IMR-90 (cell line): ENCODE results near the gene ZDHHC22. TPM values are rescaled to one million over a fixed set of nuclear protein-coding genes. Genes with fewer than 3 reads are reported as not detected.

Experiments used
- ATAC-seq: fragments of 200-7000 bp; cut with Tn5 transposase; 2 replicates; pipeline ENCODE4 v1.9.1; 2020; ENCODE audit warnings: low read depth, mild to moderate bottlenecking, moderate library complexity
- BruUV-seq: library from RNA; stranded (reverse); fragments of 400-500 nt; replicated peaks from 2 replicates; lab custom pipeline; 2021; lab: Mats Ljungman, UMichigan
- CTCF ChIA-PET: fragments of 300-600 bp; formaldehyde crosslinking; extraction: SDS; loops from one replicate; lab custom pipeline; 2021; ENCODE audit warnings: antibody characterized with exemption; lab: Yijun Ruan, JAX
- POLR2A ChIA-PET: fragments of 300-600 bp; sonication (Branson Sonifier 250); formaldehyde crosslinking; loops from one replicate; lab custom pipeline; 2022; ENCODE audit warnings: antibody characterized with exemption; ENCODE audit not compliant: unreplicated experiment; lab: Charles Lee
- DNase-seq: peaks from one replicate; pipeline ENCODE4 v3.0.0; 2013
- H2AFZ ChIP-seq: replicated peaks from 2 replicates; pipeline ENCODE3; 2013; ENCODE audit warnings: low read length, mild to moderate bottlenecking; ENCODE audit not compliant: poor library complexity
- H2AK5ac ChIP-seq: 2 replicates; pipeline ENCODE4 v1.6.1; 2013; ENCODE audit warnings: low read depth, low read length, inconsistent platforms
- H2AK9ac ChIP-seq: replicated peaks from 2 replicates; pipeline ENCODE3; 2013; ENCODE audit warnings: mild to moderate bottlenecking, low read depth, low read length, moderate library complexity; ENCODE audit not compliant: poor library complexity
- H2BK120ac ChIP-seq: 2 replicates; pipeline ENCODE4 v1.6.1; 2013; ENCODE audit warnings: low read depth, low read length, inconsistent platforms
- H2BK15ac ChIP-seq: 3 replicates; pipeline ENCODE4 v1.6.1; 2013; ENCODE audit warnings: low read depth, low read length, inconsistent platforms
- H2BK20ac ChIP-seq: 2 replicates; pipeline ENCODE4 v1.6.1; 2013; ENCODE audit warnings: low read depth, mild to moderate bottlenecking, inconsistent platforms, low read length, moderate library complexity
- H2BK5ac ChIP-seq: 2 replicates; pipeline ENCODE4 v1.6.1; 2013; ENCODE audit warnings: mild to moderate bottlenecking, low read depth, low read length, inconsistent platforms; ENCODE audit not compliant: poor library complexity, severe bottlenecking
- H3K14ac ChIP-seq: replicated peaks from 2 replicates; pipeline ENCODE4 v1.6.1; 2013; ENCODE audit warnings: low read depth, low read length, inconsistent platforms
- H3K18ac ChIP-seq: 2 replicates; pipeline ENCODE4 v1.6.1; 2013; ENCODE audit warnings: low read depth, low read length, control low read depth
- H3K23ac ChIP-seq: 2 replicates; pipeline ENCODE4 v1.6.1; 2013; ENCODE audit warnings: low read depth, low read length, inconsistent platforms
- H3K27ac ChIP-seq: 2 replicates; pipeline ENCODE4 v1.5.1; 2013; ENCODE audit warnings: mild to moderate bottlenecking, control low read depth, low read length; ENCODE audit not compliant: insufficient read depth
- H3K27me3 ChIP-seq: 2 replicates; pipeline ENCODE4 v1.6.1; 2013; ENCODE audit warnings: low read length; ENCODE audit not compliant: control insufficient read depth, insufficient read depth
- H3K36me3 ChIP-seq: 2 replicates; pipeline ENCODE4 v1.6.1; 2013; ENCODE audit warnings: low read length, mixed read lengths; ENCODE audit not compliant: control insufficient read depth, insufficient read depth
- H3K4ac ChIP-seq: 2 replicates; pipeline ENCODE4 v1.6.1; 2013; ENCODE audit warnings: low read depth, low read length, inconsistent platforms
- H3K4me1 ChIP-seq: 2 replicates; pipeline ENCODE4 v1.6.1; 2013; ENCODE audit warnings: low read length, mixed read lengths; ENCODE audit not compliant: control insufficient read depth, insufficient read depth
- H3K4me2 ChIP-seq: 2 replicates; pipeline ENCODE4 v1.6.1; 2013; ENCODE audit warnings: low read depth, mild to moderate bottlenecking, control low read depth, low read length, moderate library complexity
- H3K4me3 ChIP-seq: 2 replicates; pipeline ENCODE4 v1.5.1; 2013; ENCODE audit warnings: low read depth, mild to moderate bottlenecking, control low read depth, low read length, moderate library complexity; ENCODE audit not compliant: insufficient read depth
- H3K56ac ChIP-seq: 2 replicates; pipeline ENCODE4 v1.6.1; 2013; ENCODE audit warnings: low read length, inconsistent platforms; ENCODE audit not compliant: insufficient read depth; ENCODE audit errors: extremely low read depth
- H3K79me1 ChIP-seq, 2 experiments: 2 replicates each; pipeline ENCODE4 v1.6.1; 2013; ENCODE audit warnings: low read length in 2 of 2, inconsistent platforms in 1 of 2, low read depth in 1 of 2
- H3K9ac ChIP-seq: 2 replicates; pipeline ENCODE4 v1.6.1; 2013; ENCODE audit warnings: low read depth, low read length, control low read depth
- H3K9me1 ChIP-seq: 2 replicates; pipeline ENCODE4 v1.6.1; 2013; ENCODE audit warnings: low read length, inconsistent platforms; ENCODE audit not compliant: insufficient read depth
- H3K9me3 ChIP-seq: 2 replicates; pipeline ENCODE4 v1.6.1; 2013; ENCODE audit warnings: low read length; ENCODE audit not compliant: control insufficient read depth, insufficient read depth
- H4K20me1 ChIP-seq: 2 replicates; pipeline ENCODE4 v1.6.1; 2013; ENCODE audit warnings: low read length, inconsistent platforms; ENCODE audit not compliant: insufficient read depth
- H4K5ac ChIP-seq: 2 replicates; pipeline ENCODE4 v1.6.1; 2013; ENCODE audit warnings: mild to moderate bottlenecking, low read depth, low read length, control low read depth
- H4K8ac ChIP-seq, 2 experiments: 2 replicates each; pipeline ENCODE4 v1.6.1; 2013; ENCODE audit warnings: low read depth in 2 of 2, low read length in 2 of 2, control low read depth in 1 of 2, inconsistent platforms in 1 of 2
- H4K91ac ChIP-seq: 2 replicates; pipeline ENCODE4 v1.6.1; 2013; ENCODE audit warnings: low read depth, low read length, inconsistent platforms; ENCODE audit not compliant: insufficient read depth
- BHLHE40 ChIP-seq: fragments of 150-350 bp; IDR thresholded peaks from 2 replicates; pipeline ENCODE4 v1.6.1; 2016; ENCODE audit warnings: mild to moderate bottlenecking, low read depth, low read length
- CEBPB ChIP-seq: IDR thresholded peaks from 2 replicates; pipeline ENCODE4 v1.6.1; 2012; ENCODE audit warnings: low read depth, low read length, improper control_type of control experiment
- CHD1 ChIP-seq: IDR thresholded peaks from 2 replicates; pipeline ENCODE4 v1.6.1; 2012; ENCODE audit warnings: low read depth, low read length, improper control_type of control experiment
- FOS ChIP-seq: fragments of 150-350 bp; IDR thresholded peaks from 2 replicates; pipeline ENCODE4 v1.6.1; 2016; ENCODE audit warnings: low read depth, low read length
- MAFK ChIP-seq: IDR thresholded peaks from 2 replicates; pipeline ENCODE4 v1.6.1; 2012; ENCODE audit warnings: low read depth, low read length, improper control_type of control experiment
- MAZ ChIP-seq: IDR thresholded peaks from 2 replicates; pipeline ENCODE4 v1.6.1; 2012; ENCODE audit warnings: low read depth, mild to moderate bottlenecking, low read length, improper control_type of control experiment, moderate library complexity, borderline replicate concordance
- MXI1 ChIP-seq: IDR thresholded peaks from 2 replicates; pipeline ENCODE4 v1.6.1; 2012; ENCODE audit warnings: low read depth, mild to moderate bottlenecking, low read length, moderate library complexity, borderline replicate concordance
- NFE2L2 ChIP-seq: fragments of 150-350 bp; IDR thresholded peaks from 2 replicates; pipeline ENCODE4 v1.6.1; 2016; ENCODE audit warnings: low read depth, mild to moderate bottlenecking, low read length
- POLR2A ChIP-seq: IDR thresholded peaks from 2 replicates; pipeline ENCODE4 v1.6.1; 2012; ENCODE audit warnings: mild to moderate bottlenecking, low read depth, low read length
- RAD21 ChIP-seq: IDR thresholded peaks from 2 replicates; pipeline ENCODE4 v1.6.1; 2012; ENCODE audit warnings: low read length, improper control_type of control experiment
- RCOR1 ChIP-seq: IDR thresholded peaks from 2 replicates; pipeline ENCODE4 v1.6.1; 2012; ENCODE audit warnings: mild to moderate bottlenecking, low read length, improper control_type of control experiment; ENCODE audit not compliant: insufficient replicate concordance
- RFX5 ChIP-seq: IDR thresholded peaks from 2 replicates; pipeline ENCODE4 v1.8.0; 2012; ENCODE audit warnings: low read depth, mild to moderate bottlenecking, low read length, moderate library complexity
- SMC3 ChIP-seq: fragments of 150-350 bp; IDR thresholded peaks from 2 replicates; pipeline ENCODE4 v1.6.1; 2016; ENCODE audit warnings: low read depth, mild to moderate bottlenecking, antibody characterized with exemption, low read length, moderate library complexity
- WGBS, 2 experiments: methylation state at CpG; one replicate each; pipeline versions ENCODE4 v1.1.5 to v1.1.7; 2013; ENCODE audit warnings: missing lambda C conversion rate in 2 of 2; ENCODE audit not compliant: insufficient read length in 1 of 2; ENCODE audit errors: extremely low coverage in 2 of 2; 5-methylcytosine and 5-hydroxymethylcytosine counted together
- dilution Hi-C: fragments of 300-500 bp; cut with HindIII; formaldehyde crosslinking; loops from one replicate; pipeline ENCODE4 v1.14.3; 2018; ENCODE audit warnings: low sequenced_read_pairs; ENCODE audit not compliant: unreplicated experiment
- in situ Hi-C: fragments of 300-500 bp; cut with MboI; formaldehyde crosslinking; loops from 3 replicates; pipeline ENCODE4 v1.14.3; 2019; ENCODE audit warnings: low sequenced_read_pairs, inconsistent platforms, mixed read lengths
- intact Hi-C: fragments of 100-400 bp; cut with micrococcal nuclease; formaldehyde crosslinking; loops from 2 replicates; pipeline ENCODE4 v1.10.0; 2022
- polyA plus RNA-seq, 3 experiments: library from polyadenylated mRNA; depleted of rRNA; stranded (reverse); fragments of >200 nt; gene quantifications; 2 replicates each; pipeline ENCODE4 v1.2.3, GENCODE V29; 2012; ENCODE audit warnings: low replicate concordance in 1 of 3
- total RNA-seq: library from RNA; depleted of rRNA; stranded (reverse); fragments of >200 nt; gene quantifications from 2 replicates; pipeline ENCODE4 v1.2.3, GENCODE V29; 2012
- TF ChIP-seq, protein P1 (sequence below): fragments of 150-350 bp; IDR thresholded peaks from 2 replicates; pipeline ENCODE4 v1.6.1; 2016; ENCODE audit warnings: low read depth, mild to moderate bottlenecking, low read length, moderate library complexity, borderline replicate concordance
- TF ChIP-seq, protein P2 (sequence below): fragments of 150-350 bp; IDR thresholded peaks from 2 replicates; pipeline ENCODE4 v1.6.1; 2017; ENCODE audit warnings: mild to moderate bottlenecking, antibody characterized with exemption, low read length, low read depth
- TF ChIP-seq, protein P3 (sequence below): conservative IDR thresholded peaks from 2 replicates; pipeline ENCODE4 v1.5.1; 2012; ENCODE audit warnings: mild to moderate bottlenecking, low read depth, low read length, improper control_type of control experiment

Gene ZDHHC22
- total and polyA plus RNA-seq, 2 of the 4 experiments (the other 2 are of a cell fraction): not detected

DNA sequence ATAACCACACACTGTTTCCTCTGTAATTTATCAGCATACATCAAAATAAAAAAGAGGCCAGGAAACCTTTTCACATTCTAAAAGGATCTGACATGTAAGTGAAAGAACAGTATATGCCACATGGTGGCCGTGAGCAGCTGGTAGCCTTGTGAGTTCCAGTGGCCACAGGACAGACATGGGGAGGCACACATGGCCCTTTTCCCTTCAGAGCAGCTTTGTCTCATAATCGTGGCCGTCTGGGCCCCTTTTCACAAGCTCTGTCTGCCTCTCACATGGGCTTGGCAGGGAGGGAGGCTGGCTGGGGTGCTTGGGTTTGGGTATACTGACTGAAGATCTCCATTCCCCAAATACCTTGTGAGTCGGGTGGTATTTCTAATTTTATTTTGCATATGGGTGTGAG lies 1.5 kb upstream of the ZDHHC22 start:
- Histone ChIP-seq H2BK120ac (no peak overlapping the region), H4K8ac (no peak overlapping the region), H3K79me1 (no peaks in the 10 kb centered on the region), H3K36me3 (no peaks in the 10 kb centered on the region), H4K5ac (no peak overlapping the region), H2BK15ac (no peak overlapping the region), H2BK5ac (no peak overlapping the region), H3K18ac (no peak overlapping the region), H4K91ac (no peak overlapping the region), H3K4me2 (no peak overlapping the region), H3K23ac (no peak overlapping the region), H3K9me1 (no peaks in the 10 kb centered on the region), H2AK5ac (no peak overlapping the region), H4K20me1 (no peaks in the 10 kb centered on the region), H2BK20ac (no peak overlapping the region), H3K14ac (no peak overlapping the region), H3K4me1 (no peaks in the 10 kb centered on the region; the same call in 1 of the 2 replicates), H3K27ac (no peak overlapping the region), H3K4ac (no peak overlapping the region), H3K27me3 (peaks cover 75% of the 10 kb centered on the region), H3K4me3 (no peak overlapping the region), H2AFZ (no peak overlapping the region), H3K9me3 (no peaks in the 10 kb centered on the region), H3K9ac (no peak overlapping the region), H2AK9ac (no peak overlapping the region), H3K56ac (no peak overlapping the region)
- in situ Hi-C loops: no loop called here
- BruUV-seq: no TSS peak
- TF ChIP-seq, protein P1, sequence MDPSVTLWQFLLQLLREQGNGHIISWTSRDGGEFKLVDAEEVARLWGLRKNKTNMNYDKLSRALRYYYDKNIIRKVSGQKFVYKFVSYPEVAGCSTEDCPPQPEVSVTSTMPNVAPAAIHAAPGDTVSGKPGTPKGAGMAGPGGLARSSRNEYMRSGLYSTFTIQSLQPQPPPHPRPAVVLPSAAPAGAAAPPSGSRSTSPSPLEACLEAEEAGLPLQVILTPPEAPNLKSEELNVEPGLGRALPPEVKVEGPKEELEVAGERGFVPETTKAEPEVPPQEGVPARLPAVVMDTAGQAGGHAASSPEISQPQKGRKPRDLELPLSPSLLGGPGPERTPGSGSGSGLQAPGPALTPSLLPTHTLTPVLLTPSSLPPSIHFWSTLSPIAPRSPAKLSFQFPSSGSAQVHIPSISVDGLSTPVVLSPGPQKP: no peak
- no peak for TF ChIP-seq RFX5
- no peak for TF ChIP-seq FOS
- no peak for TF ChIP-seq SMC3
- TF ChIP-seq MAFK: no peak
- no peak for TF ChIP-seq BHLHE40
- no peak for TF ChIP-seq CEBPB
- no peak for TF ChIP-seq CHD1
- TF ChIP-seq RAD21: no peak
- TF ChIP-seq NFE2L2: no peak
- TF ChIP-seq MXI1: no peak
- TF ChIP-seq, protein P2, sequence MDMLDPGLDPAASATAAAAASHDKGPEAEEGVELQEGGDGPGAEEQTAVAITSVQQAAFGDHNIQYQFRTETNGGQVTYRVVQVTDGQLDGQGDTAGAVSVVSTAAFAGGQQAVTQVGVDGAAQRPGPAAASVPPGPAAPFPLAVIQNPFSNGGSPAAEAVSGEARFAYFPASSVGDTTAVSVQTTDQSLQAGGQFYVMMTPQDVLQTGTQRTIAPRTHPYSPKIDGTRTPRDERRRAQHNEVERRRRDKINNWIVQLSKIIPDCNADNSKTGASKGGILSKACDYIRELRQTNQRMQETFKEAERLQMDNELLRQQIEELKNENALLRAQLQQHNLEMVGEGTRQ: no peak
- TF ChIP-seq, protein P3, sequence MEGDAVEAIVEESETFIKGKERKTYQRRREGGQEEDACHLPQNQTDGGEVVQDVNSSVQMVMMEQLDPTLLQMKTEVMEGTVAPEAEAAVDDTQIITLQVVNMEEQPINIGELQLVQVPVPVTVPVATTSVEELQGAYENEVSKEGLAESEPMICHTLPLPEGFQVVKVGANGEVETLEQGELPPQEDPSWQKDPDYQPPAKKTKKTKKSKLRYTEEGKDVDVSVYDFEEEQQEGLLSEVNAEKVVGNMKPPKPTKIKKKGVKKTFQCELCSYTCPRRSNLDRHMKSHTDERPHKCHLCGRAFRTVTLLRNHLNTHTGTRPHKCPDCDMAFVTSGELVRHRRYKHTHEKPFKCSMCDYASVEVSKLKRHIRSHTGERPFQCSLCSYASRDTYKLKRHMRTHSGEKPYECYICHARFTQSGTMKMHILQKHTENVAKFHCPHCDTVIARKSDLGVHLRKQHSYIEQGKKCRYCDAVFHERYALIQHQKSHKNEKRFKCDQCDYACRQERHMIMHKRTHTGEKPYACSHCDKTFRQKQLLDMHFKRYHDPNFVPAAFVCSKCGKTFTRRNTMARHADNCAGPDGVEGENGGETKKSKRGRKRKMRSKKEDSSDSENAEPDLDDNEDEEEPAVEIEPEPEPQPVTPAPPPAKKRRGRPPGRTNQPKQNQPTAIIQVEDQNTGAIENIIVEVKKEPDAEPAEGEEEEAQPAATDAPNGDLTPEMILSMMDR: no peak
- TF ChIP-seq POLR2A: no peak
- no peak for TF ChIP-seq MAZ
- no peak for TF ChIP-seq RCOR1
- POLR2A ChIA-PET: no interaction called here
- ATAC-seq (no peak), DNase-seq (no peak)
- no CpG with 5 or more reads among the region's 4 CpGs for WGBS, 2 experiments
- intact Hi-C loops: no loop called here
- CTCF ChIA-PET: interaction anchor here (0.6 to 1.2 kb wide), 2 partner anchors 10 to 174 kb away, joined by 4 to 5 read pairs; no protein-coding TSS in a partner anchor
- dilution Hi-C loops: no loop called here
